HG03139 (cell line): Measurements from ENCODE around the gene NAT16.
"Not testable (repeated sequence)": the region's sequence is repeated elsewhere in the genome, so short reads cannot be mapped to it uniquely, and the experiment has no call there.

ENCODE experiments used
- ATAC-seq: cut with Tn5 transposase; IDR thresholded peaks from one replicate; pipeline ENCODE4 v1.9.1; 2021; ENCODE audit not compliant: unreplicated experiment

The NAT16 gene

DNA sequence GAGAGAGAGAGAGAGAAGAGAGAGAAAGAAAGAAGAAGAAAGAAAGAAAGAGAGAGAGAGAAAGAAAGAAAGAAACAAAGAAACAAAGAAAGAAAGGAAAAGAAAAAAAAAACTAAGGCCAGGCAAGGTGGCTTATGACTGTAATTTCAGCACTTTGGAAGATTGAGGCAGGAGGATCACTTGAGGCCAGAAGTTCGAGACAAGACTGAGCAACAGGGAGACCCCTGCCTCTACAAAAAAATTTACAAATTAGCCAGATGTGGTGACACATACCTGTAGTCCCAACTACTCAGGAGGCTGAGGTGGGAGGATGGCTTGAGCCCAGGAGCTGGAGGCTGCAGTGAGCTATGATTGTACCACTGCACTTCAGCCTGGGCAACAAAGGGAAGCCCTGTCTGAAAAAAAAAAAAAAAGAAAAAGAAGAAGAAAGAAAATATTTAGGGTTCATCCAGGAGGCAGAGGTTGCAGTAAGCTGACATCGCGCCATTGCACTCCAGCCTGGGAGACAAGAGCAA lies 50.4 kb downstream of the NAT16 start:
- no peak for ATAC-seq

DNA sequence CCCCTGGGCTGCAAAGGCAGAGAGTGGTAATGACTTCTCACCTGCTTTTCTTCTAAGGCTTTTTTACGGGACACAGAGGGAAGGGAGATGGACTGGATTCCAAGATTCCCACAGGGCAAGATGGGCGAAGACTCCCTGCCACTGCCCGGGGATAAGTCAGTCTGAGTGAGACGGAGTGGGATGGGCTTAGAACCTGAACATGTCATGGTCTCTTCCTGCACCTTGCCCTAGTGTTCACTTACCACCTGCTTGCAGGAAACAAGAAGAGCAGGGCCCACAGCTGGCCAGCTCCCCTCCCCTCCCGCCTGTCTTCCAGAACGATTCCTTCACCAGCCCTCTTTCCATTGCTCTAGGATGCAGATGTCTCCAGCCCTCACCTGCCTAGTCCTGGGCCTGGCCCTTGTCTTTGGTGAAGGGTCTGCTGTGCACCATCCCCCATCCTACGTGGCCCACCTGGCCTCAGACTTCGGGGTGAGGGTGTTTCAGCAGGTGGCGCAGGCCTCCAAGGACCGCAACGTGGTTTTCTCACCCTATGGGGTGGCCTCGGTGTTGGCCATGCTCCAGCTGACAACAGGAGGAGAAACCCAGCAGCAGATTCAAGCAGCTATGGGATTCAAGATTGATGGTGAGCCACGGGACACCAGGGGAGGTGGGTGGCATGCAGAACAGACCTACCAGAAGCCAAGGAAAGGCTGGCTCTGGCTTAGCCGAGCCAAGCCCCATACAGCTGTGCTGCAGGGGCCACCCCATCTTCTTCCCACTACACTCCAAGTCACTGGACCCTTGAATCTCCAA lies 51.9 kb downstream of the NAT16 start:
- ATAC-seq, result no peak

DNA sequence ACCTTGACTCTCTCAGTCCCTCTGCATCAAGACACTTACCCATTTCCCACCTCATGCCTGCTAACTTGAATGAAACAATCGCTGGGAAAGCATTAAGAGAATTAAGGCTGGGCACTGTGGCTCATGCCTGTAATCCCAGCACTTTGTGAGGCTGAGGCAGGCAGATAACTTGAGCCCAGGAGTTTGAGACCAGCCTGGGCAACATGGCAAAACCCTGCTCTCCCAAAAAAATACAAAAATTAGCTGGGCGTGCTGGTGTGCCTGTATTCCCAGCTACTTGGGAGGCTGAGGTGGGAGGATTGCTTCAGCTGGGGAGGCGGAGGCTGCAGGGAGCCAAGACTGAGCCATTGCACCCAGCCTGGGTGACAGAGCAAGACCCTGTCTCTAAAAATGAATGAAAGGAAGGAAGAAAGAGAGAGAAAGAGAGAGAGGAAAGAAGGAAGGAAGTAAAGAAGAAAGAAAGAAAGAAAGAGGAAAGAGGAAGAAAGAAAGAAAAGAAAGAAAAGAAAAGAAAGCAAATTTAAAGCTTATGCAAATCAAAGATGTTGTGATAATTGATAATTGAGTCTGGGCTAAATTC lies 52.5 kb downstream of the NAT16 start:
- no peak for ATAC-seq

DNA sequence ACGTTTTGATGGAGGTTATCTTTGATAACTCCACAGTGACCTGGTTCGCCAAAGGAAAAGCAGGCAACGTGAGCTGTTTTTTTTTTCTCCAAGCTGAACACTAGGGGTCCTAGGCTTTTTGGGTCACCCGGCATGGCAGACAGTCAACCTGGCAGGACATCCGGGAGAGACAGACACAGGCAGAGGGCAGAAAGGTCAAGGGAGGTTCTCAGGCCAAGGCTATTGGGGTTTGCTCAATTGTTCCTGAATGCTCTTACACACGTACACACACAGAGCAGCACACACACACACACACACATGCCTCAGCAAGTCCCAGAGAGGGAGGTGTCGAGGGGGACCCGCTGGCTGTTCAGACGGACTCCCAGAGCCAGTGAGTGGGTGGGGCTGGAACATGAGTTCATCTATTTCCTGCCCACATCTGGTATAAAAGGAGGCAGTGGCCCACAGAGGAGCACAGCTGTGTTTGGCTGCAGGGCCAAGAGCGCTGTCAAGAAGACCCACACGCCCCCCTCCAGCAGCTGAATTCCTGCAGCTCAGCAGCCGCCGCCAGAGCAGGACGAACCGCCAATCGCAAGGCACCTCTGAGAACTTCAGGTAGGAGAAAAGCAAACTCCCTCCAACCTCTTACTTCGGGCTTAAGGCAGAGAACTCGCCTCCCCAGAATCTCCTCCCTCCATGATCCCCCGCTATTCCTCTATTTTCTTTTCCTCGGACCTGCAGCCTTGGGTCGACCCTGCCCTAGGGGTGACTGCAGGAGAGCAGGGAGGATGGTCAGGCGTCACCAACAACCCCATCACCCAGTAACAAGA lies 53.2 kb downstream of the NAT16 start, which contains the start of gene SERPINE1:
Gene SERPINE1 (plus strand): TSS at position 454 of the 809 bp plus-strand sequence. CDS start 1,290 bp downstream, outside the sequence.
- ATAC-seq, result peak; percentile 50

DNA sequence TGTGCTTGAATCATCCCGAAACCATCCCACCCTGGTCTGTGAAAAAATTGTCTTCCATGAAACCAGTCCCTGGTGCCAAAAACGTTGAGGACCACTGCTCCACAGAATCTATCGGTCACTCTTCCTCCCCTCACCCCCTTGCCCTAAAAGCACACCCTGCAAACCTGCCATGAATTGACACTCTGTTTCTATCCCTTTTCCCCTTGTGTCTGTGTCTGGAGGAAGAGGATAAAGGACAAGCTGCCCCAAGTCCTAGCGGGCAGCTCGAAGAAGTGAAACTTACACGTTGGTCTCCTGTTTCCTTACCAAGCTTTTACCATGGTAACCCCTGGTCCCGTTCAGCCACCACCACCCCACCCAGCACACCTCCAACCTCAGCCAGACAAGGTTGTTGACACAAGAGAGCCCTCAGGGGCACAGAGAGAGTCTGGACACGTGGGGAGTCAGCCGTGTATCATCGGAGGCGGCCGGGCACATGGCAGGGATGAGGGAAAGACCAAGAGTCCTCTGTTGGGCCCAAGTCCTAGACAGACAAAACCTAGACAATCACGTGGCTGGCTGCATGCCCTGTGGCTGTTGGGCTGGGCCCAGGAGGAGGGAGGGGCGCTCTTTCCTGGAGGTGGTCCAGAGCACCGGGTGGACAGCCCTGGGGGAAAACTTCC lies 54.0 kb downstream of the NAT16 start:
- peak; percentile 58 for ATAC-seq

DNA sequence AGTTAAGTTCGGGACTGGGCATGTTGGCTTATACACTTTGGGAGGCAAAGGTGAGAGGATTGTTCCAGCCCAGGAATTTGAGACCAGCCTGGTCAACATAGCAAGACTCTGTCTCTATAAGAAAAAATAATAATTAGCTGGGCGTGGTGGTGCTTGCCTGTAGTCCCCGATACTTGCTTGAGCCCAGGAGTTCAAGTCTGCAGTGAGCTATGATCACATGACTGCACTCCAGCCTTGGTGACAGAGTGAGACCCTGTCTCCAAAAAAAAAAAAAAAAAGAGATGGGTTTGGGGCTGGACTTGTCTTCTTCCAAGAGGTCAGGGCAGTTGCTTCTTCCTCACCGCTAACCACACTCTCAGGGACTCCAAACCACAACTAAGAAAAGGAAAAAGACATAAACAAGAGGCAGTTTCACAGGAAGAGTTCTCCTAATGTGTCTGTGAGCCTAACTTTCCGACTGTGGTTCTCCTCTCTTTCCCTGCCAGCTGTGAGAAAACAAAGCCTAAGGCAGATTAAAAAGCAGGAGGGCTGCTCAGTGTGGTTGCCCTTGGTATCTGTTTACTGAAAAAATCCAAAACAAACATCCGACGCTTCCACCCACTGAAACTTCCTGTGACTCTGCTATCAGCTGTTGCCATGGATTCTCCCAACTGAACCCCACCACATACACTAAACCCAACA lies 55.6 kb downstream of the NAT16 start:
- no peak for ATAC-seq

DNA sequence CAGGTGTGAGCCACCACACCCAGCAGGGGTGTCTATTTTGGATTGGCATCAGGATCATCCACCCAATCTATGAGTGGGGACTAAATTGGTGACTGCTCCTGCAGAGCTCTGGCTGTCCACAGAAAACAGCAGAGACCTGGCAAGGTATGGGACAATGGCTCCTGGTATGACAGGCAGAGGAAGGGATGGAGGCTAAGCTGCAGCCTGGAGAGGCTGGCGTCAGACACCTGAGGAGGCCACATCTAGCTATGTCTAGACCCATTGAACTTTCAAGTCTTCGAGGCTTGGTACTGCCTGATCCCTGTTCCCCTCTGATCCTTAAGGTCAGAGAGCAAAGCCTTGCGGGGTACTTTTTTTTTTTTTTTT lies 56.4 kb downstream of the NAT16 start:
- no peak for ATAC-seq

DNA sequence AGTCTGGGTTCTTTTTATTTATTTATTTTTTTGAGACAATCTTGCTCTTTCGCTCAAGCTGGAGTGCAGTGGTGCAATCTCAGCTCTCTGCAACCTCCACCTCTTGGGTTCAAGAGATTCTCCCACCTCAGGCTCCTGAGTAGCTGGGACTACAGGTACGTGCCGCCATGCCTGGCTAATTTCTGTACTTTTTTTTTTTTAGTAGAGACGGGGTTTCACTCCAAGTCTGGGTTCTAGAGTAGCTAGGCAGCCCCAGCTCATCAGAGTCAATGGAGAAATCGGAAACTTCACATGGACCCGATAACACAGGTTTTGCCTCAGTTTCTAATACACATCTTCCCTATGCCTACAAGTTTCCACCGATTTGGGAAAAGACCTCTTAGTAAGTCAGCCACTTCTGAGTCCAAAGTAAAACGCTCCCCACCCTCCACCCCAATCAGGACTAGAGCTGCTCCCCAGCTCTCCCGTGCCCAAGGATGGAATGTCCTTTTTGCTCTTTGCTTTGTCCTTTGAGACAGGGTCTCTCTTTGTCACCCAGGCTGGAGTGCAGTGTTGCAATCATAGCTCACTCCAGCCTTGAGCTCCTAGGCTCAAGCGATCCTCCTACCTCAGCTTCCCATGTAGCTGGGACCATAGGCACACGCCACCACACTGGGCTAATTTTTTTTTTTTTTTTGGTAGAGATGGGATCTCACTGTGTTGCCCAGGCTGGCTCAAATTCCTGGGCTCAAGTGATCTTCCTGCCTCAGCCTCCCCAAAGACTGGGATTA lies 57.0 kb downstream of the NAT16 start:
- ATAC-seq, result no peak

DNA sequence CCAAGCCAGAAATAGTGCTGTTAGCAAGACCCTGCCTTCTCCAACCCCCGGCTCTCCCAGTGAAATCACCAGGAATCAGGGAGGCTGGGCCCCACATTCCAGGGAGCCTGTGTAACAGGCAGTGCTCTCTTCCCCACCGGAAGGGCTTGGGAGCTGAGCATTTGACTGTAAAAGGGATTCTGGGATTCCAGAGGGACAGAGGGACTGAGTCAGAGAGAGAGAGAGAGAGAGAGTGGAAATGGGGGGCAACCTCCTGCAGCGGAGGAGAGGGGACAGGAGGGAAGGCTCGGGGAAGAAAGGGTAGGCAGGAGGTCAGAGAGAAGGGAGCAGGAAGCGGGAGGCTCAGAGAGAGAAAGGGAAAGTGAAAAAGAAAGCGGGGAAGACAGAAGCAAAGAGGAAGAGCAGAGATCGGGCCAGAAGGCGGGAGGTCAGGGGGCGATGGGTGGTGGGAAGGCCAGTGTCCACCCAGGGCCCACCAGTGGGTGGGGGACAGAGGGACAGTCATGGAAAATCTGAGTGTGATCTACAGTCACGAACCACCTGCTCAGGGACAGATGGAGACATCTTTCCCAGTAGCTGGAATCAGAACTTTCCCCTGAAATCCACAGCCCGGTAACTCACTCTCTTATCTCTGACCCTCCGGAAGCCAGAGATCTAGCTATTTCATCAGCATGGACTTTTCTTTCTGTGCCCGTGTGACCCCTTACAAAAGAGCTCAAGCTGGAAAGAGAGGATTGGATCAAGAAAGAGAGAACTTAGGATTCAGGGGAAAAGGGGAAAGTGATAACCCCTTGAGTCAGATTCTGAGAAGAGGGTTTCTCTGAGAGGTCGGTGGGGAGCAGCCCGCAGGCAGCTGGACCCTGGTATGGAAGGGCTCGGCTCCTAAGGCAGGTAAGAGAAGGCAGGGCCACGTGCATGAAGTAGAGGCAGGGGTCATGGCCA lies 57.8 kb downstream of the NAT16 start:
- ATAC-seq, result no peak

DNA sequence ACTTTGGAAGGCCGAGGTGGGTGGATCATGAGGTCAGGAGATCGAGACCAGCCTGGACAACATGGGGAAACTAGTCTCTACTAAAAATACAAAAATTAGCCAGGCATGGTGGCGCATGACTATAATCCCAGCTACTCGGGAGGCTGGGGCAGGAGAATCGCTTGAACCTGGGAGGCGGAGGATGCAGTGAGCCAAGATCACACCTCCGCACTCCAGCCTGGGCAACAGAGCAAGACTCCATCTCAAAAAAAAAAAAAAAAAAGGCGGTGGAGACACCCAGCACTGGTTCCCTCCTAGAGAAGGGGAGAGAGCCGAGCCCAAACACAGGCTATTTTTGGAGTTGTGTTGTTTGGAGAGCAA lies 58.5 kb downstream of the NAT16 start:
- ATAC-seq, result not testable (repeated sequence)
